Psoas muscle (tissue), 8 donors: ENCODE results near the gene NT5C2. TPM values are rescaled to one million over a fixed set of nuclear protein-coding genes. Genes with fewer than 3 reads are reported as not detected.

ENCODE experiments used
- ATAC-seq, 4 donors: fragments of 200-7000 bp; cut with Tn5 transposase; one replicate each; pipeline ENCODE4 v1.9.1; 2020; ENCODE audit warnings: moderate library complexity in 3 of 4, mild to moderate bottlenecking in 2 of 4
- DNase-seq, 2 donors: peaks; one replicate each; pipeline ENCODE4 v3.0.0-alpha.2; 2020
- H3K27ac ChIP-seq: fragments of 200-600 bp; one replicate; pipeline ENCODE4 v1.8.0; 2022
- H3K27me3 ChIP-seq, 3 donors: fragments of 200-600 bp in 1 of 3; one replicate each; pipeline versions ENCODE4 v1.6.1 to v1.8.0; 2013 to 2022; ENCODE audit warnings: low read length in 2 of 3, mild to moderate bottlenecking in 2 of 3, moderate library complexity in 1 of 3; ENCODE audit not compliant: insufficient read depth in 3 of 3
- H3K36me3 ChIP-seq, 2 donors: fragments of 200-600 bp in 1 of 2; one replicate each; pipeline versions ENCODE4 v1.6.1 to v1.8.0; 2013 to 2022; ENCODE audit warnings: low read depth in 1 of 2, mild to moderate bottlenecking in 1 of 2, moderate library complexity in 1 of 2; ENCODE audit not compliant: insufficient read depth in 1 of 2
- H3K4me1 ChIP-seq: fragments of 200-600 bp; one replicate; pipeline ENCODE4 v1.8.0; 2022
- H3K4me3 ChIP-seq: fragments of 200-600 bp; one replicate; pipeline ENCODE4 v1.8.0; 2022; ENCODE audit warnings: mild to moderate bottlenecking
- H3K9me3 ChIP-seq: fragments of 200-600 bp; one replicate; pipeline ENCODE4 v1.8.0; 2022
- CTCF ChIP-seq: fragments of 200-600 bp; IDR thresholded peaks from one replicate; pipeline ENCODE4 v1.8.0; 2022; ENCODE audit warnings: antibody characterized with exemption
- WGBS, 3 donors: extraction: QIAGEN DNeasy Blood & Tissue Kit; methylation state at CpG; one replicate each; pipeline versions ENCODE4 v1.1.6 to v1.1.7; 2013; 5-methylcytosine and 5-hydroxymethylcytosine counted together
- intact Hi-C, 2 donors: fragments of 100-400 bp; cut with DNase I; formaldehyde crosslinking; loops; one replicate each; pipeline versions ENCODE4 v1.11.0 to v1.14.2; 2022
- polyA plus RNA-seq, 3 donors: library from polyadenylated mRNA; stranded (reverse); fragments of 200-250 nt; gene quantifications; one replicate each; pipeline ENCODE4 v1.2.3, GENCODE V29; 2013
- total RNA-seq, 4 donors: library from RNA; stranded (reverse); fragmentation: NEBNext Ultra II Directional in 2 of 4; extraction: Animal tissue kit (Norgen Biotek cat#: 25700) in 2 of 4; gene quantifications; one replicate each; pipeline versions ENCODE4 v1.2.1 to v1.2.4, GENCODE V29; 2021 to 2023
- donor health status: healthy with polysubstance abuse.
- donor health status: DM: no; HTN: no; CAD: no; lungs with moderate emphysema.
- donor health status: Bipolar disorder and iron deficiency.
- donor health status: healthy.
- donor health status: DM: yes; HTN: yes; CAD: no.
- donor health status: DM: no; HTN: no; CAD: no.
- donor health status: DM: no; HTN: no; CAD: no.
- donor health status: DM: yes; HTN: yes; CAD: no.

Gene NT5C2
- total and polyA plus RNA-seq, 7 donors, result 17.8 to 94.6 (median 64.5) TPM

- peak; percentile 47 to 82 (median 74) for ATAC-seq
- Histone ChIP-seq H3K4me1 (peaks cover 35% of the 10 kb centered on the region), H3K27ac (peak overlapping the region; percentile 47), H3K9me3 (no peaks in the 10 kb centered on the region), H3K4me3 (no peak overlapping the region), H3K36me3 (peaks cover 0 to 95% of the 10 kb centered on the region in 2 donors), H3K27me3 (no peaks in the 10 kb centered on the region)
- intact Hi-C loops, result no loop called here
- WGBS, 3 donors, result 45 to 71% (median 53%) methylated on average over 3 of the region's 3 CpGs
- TF ChIP-seq CTCF, result no peak
- DNase-seq, result no peak
Observed at GRCh38 chr10:103102195-103102594, 90.9 kb downstream of the NT5C2 start.

- 65 to 83% (median 74%) methylated on average over 2 of the region's 2 CpGs for WGBS, 3 donors
- intact Hi-C loops, result no loop called here
- ATAC-seq (no peak), DNase-seq (no peak)
- Histone ChIP-seq H3K4me1 (peaks cover 20% of the 10 kb centered on the region), H3K4me3 (no peak overlapping the region), H3K27ac (no peak overlapping the region), H3K27me3 (no peaks in the 10 kb centered on the region), H3K36me3 (peaks cover 0 to 100% of the 10 kb centered on the region in 2 donors), H3K9me3 (no peaks in the 10 kb centered on the region)
- TF ChIP-seq CTCF, result no peak
Observed at GRCh38 chr10:103100620-103101019, 92.5 kb downstream of the NT5C2 start.

- no peaks in the 10 kb centered on the region for H3K9me3 ChIP-seq
- TF ChIP-seq CTCF, result no peak
- intact Hi-C loops, result loop anchor here (5.0 to 10.0 kb wide), 2 partner anchors 144 to 227 kb away; no protein-coding TSS in a partner anchor
- H3K36me3 ChIP-seq, result peaks cover 0 to 100% of the 10 kb centered on the region in 2 donors
- DNase-seq (no peak), ATAC-seq (no peak)
- H3K27ac ChIP-seq, result no peak overlapping the region
- H3K4me1 ChIP-seq, result peaks cover 7% of the 10 kb centered on the region
- H3K27me3 ChIP-seq, result no peaks in the 10 kb centered on the region
- no peak overlapping the region for H3K4me3 ChIP-seq
Observed at GRCh38 chr10:103098240-103098639, 94.8 kb downstream of the NT5C2 start.

- intact Hi-C loops, result loop anchor here (5.0 to 10.0 kb wide), 2 partner anchors 146 to 229 kb away; no protein-coding TSS in a partner anchor
Observed at GRCh38 chr10:103096130-103096529, 96.9 kb downstream of the NT5C2 start.

More at GRCh38 chr10:103096130-103096529, 96.9 kb downstream of the NT5C2 start:
- H3K4me1 ChIP-seq, result no peaks in the 10 kb centered on the region
- DNase-seq, result no peak
- TF ChIP-seq CTCF, result no peak
- peaks cover 12 to 100% of the 10 kb centered on the region in 2 donors for H3K36me3 ChIP-seq
- ATAC-seq, result no peak
- no peaks in the 10 kb centered on the region for H3K9me3 ChIP-seq
- 81 to 87% (median 84%) methylated on average over 3 of the region's 3 CpGs for WGBS, 3 donors
- H3K4me3 ChIP-seq, result no peak overlapping the region
- no peaks in the 10 kb centered on the region for H3K27me3 ChIP-seq
- no peak overlapping the region for H3K27ac ChIP-seq
